CD4-positive, alpha-beta T cell treated with Interleukin-17A for 1 hour (primary cell): ENCODE results near the gene SULT4A1.

ENCODE experiments used
- DNase-seq: peaks from one replicate; pipeline ENCODE4 v3.0.0-alpha.2; 2020

The SULT4A1 gene

GRCh38 chr22:43843783-43844530, 18.4 kb downstream of the SULT4A1 start:
- no peak for DNase-seq

GRCh38 chr22:43841742-43842141, 20.6 kb downstream of the SULT4A1 start:
- DNase-seq: no peak

GRCh38 chr22:43840851-43841250, 21.5 kb downstream of the SULT4A1 start:
- no peak for DNase-seq

DNA sequence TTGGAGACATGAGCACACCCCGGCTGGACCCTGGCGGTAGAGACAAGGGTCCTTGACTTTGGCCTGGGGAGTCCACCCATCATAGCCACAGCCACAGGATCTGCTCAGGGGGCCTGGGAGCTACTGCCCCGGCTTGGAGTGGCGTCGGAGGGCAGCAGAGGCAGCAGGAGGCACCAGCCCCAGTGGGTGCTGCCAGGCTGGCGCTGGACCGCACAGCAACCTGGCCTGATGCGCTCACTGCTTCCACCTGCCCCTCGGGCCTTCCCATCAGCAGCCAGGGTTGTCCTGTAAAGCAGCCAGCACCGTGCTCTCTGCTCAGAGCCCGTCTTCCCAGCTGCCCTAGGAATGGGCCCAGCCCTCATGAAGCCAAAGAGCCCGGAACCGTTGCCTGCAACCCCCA, 21.9 kb downstream of the SULT4A1 start:
- no peak for DNase-seq

DNA sequence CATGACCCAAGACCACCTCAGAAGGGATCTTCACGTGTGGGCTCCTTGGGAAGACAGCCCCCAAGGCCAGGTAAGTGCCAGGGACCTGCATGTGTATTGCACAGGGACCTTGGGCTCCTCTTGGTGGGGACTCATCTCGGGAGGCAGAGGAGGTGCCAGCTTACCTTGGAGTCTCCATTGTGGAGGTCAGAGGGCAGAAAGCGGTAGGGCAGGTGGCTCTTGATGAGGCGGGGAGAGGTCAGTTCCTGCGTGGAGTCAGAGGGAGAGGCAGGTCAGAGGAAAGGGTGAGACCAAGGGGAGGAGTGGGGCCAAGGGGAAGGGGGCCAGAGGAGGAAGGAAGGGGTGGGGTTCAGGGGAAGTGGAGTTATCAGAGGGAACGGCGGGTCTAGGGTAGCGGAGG, 22.5 kb downstream of the SULT4A1 start:
- DNase-seq: no peak

GRCh38 chr22:43838571-43839307, 23.6 kb downstream of the SULT4A1 start:
- DNase-seq: no peak

- DNase-seq: no peak
These were observed 24.2 kb downstream of the SULT4A1 start for GRCh38 chr22:43838161-43838560.

DNA sequence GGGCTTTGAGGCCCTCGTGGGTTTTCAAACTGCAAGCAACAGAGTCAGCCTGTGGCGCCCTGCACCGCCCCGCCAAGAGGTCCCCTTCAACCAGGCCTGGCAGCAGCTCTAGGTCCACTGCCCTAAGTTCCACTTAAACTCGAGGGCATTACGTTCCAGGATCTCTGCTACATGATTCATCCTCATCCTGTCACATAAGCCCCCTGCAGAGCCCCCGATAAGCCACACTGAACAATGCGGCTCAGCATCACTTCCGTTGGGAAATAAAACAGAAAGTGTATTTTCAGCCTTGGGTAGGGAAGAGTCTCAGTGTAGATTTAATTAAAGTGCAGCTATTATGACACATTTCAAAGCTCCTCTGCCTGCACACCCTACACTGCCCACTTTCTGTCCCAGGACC, 24.6 kb downstream of the SULT4A1 start:
- no peak for DNase-seq

DNA sequence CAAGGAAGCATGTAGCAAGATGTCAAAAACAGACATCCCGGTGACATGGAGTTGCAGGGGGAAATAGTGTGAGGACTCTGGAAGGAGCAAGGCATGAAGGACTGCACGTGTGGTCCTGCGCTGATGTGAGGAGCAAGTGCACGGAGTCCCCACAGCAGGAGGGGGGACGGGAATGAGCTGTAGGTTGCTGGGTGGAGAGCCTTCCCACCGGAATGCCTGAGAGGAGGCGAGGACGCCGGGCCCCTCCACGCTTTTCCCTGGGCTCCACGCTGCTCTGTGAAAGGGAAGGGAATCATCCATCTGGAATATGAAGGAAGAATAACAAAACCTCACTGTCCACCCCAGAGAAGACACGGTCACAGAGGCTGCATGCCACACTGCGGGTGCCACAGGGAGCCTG, 26.6 kb downstream of the SULT4A1 start:
- DNase-seq: no peak

GRCh38 chr22:43835166-43835565, 27.1 kb downstream of the SULT4A1 start:
- no peak for DNase-seq

- no peak for DNase-seq
These were observed 28.8 kb downstream of the SULT4A1 start for GRCh38 chr22:43833286-43834240.

GRCh38 chr22:43832393-43833265, 29.7 kb downstream of the SULT4A1 start:
- no peak for DNase-seq

DNA sequence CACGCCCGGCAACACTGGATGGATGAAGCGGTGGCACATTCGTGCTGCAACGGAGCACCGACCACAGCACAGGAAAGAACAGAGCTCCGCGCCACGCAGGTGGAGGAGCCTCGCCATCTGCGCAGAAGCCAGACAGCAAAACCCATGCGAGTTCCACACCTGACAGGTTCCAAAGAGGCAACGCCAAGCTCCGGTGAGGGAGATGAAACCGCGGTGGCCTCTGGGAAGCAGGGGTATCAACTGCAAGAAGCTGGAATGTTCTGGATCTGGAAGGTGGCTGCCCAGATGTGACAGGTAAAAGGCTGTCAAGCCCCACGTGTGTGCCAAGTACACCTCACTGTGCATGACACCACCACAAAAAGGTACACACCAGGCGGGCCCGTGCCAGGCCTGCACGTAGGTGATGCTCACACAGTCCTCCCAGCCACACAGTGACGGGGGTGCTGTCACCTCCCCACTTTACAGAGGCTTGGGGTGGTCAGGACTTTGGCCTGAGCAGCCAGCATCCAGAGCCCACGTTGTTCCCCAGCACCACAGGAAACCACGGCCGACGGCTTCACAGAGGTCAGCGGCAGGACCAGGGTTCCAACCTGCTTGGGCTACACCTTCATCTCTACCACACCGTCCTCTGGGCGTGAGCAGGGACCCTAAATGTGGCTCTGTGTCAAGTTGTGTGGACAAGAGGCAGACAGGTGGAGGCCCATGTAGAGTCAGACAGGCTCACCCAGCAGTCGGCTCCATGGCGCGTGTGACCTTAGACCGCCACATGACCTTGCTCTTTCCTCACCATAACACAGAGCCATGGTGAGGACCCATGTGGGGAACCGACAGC, 30.5 kb downstream of the SULT4A1 start:
- no peak for DNase-seq

- DNase-seq: no peak
These were observed 31.3 kb downstream of the SULT4A1 start for GRCh38 chr22:43830931-43831560.

DNA sequence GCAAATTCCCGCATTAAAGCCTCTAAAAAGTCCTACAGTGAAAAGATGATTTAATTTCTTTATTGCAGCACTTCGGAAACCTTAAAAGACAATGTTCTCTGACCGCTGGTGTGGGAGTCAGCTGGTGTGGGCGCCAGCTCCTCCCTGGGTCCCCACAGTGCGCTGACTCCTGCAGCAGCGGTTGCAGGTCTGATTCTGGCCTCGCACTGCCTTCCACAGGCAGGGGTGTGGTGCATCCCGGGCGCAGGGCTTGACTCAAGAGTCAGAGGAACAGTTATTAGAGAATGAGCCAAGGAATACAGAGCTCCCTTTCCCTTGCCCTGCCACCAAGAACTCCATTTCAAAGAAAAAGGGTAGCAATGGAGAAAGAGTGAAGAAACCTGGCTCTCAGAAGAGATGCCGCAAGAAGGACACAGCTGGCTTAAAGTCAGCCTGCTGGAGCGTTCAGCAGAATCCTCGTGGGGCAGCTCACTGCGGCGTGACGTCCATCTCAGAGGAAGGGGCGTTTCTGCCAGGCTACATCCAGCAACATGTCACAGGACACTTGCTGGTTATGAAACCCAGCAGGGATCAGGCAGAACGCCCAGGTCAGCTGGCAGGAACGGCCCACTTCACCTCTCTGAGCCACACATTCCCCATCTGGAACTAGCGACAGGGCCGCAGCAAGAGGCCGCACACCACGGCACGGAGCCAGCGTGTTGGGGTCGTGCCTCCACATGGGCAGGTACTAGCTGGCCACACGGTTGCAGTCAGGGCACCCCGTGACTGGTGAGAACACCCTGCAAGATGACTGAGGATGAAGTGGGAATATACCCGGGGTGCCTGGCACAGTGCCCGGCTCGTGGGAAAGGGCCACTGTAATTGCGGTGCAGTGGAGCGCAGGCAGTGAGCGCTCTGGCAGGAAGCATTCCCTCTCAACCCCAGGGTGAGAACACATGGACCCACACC, 32.1 kb downstream of the SULT4A1 start:
- no peak for DNase-seq

DNA sequence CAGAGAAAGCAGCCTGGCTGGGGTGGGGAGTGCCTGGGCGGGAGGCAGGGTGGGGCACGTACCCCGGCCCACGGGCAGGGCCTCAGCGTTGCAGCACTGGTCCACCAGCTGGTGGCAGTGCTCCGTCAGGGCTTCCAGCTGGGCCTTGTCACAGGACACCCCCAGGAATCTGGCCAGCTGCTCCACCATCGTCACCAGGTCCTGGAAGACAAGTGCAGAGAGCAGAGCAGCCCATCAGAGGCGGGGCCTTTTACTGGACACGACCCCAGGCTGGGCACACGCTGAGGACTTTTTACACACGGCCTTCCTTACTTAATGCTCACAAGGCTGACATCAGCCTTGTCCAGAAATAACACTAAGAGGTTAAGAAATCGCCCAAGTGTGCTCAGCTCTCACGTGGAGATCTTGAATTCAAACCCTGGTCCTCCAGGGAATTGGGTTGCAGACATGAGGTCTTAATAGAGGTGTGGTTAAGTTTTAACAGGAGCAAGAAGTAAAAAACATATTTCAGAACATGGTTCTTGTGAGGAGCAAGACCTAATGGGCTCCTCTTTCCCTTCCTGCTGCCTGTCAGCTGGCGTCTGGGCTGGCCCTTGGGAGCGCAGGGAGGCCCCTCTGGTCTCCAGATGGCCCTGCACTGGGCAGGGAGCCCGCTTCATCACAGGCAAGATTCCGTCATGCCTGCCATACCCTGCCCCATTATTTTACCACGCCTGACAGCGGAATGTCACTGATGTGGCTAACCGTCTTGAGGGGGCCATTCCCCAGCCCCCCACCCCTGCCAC, 33.1 kb downstream of the SULT4A1 start:
- no peak for DNase-seq

- no peak for DNase-seq
These were observed 33.7 kb downstream of the SULT4A1 start for GRCh38 chr22:43828725-43828997.

GRCh38 chr22:43827926-43828724, 34.2 kb downstream of the SULT4A1 start:
- DNase-seq: no peak
